A673 (cell line): Measurements from ENCODE around the gene SRRM3. TPM values are rescaled to one million over a fixed set of nuclear protein-coding genes. Genes with fewer than 3 reads are reported as not detected.
"Not testable (repeated sequence)": the region's sequence is repeated elsewhere in the genome, so short reads cannot be mapped to it uniquely, and the experiment has no call there.

Source experiments
- Bru-seq: library from RNA; stranded (reverse); fragments of 400-500 nt; gene quantifications from one replicate; lab custom pipeline; 2021; lab: Mats Ljungman, UMichigan
- BruChase-seq, 2 experiments: library from RNA; stranded (reverse); fragments of 400-500 nt; gene quantifications; one replicate each; lab custom pipeline; 2021; lab: Mats Ljungman, UMichigan
- BruUV-seq: library from RNA; stranded (reverse); fragments of 400-500 nt; replicated peaks from 2 replicates; lab custom pipeline; 2021; lab: Mats Ljungman, UMichigan
- CTCF ChIA-PET: fragments of 300-600 bp; sonication (Branson Sonifier 250); formaldehyde crosslinking; loops from one replicate; lab custom pipeline; 2022; ENCODE audit warnings: antibody characterized with exemption; lab: Charles Lee
- POLR2A ChIA-PET: fragments of 300-600 bp; sonication (Branson Sonifier 250); formaldehyde crosslinking; loops from one replicate; lab custom pipeline; 2022; ENCODE audit warnings: antibody characterized with exemption; ENCODE audit not compliant: low non-redundant PET; lab: Charles Lee
- DNase-seq: peaks from one replicate; pipeline ENCODE4 v3.0.0-alpha.2; 2015; ENCODE audit warnings: low spot score
- H3K27ac ChIP-seq: fragments of 200-600 bp; sonication (generic); 2 replicates; pipeline ENCODE4 v1.5.1; 2016; ENCODE audit warnings: mixed run types, low read depth, mild to moderate bottlenecking, mixed read lengths, antibody characterized with exemption, low read length; ENCODE audit not compliant: poor library complexity, severe bottlenecking
- H3K27me3 ChIP-seq: fragments of 200-600 bp; sonication (generic); replicated peaks from 2 replicates; pipeline ENCODE4 v1.6.1; 2017; ENCODE audit warnings: mixed run types, low read depth, mild to moderate bottlenecking, mixed read lengths, antibody characterized with exemption, low read length; ENCODE audit not compliant: insufficient read depth, poor library complexity
- H3K36me3 ChIP-seq: fragments of 200-600 bp; sonication (generic); 2 replicates; pipeline ENCODE4 v1.6.1; 2016; ENCODE audit warnings: mixed run types, mild to moderate bottlenecking, mixed read lengths, antibody characterized with exemption, low read length; ENCODE audit not compliant: insufficient read depth, poor library complexity, severe bottlenecking
- H3K4me1 ChIP-seq: fragments of 200-600 bp; sonication (generic); 2 replicates; pipeline ENCODE4 v1.6.1; 2017; ENCODE audit warnings: mixed run types, mild to moderate bottlenecking, mixed read lengths, antibody characterized with exemption, low read length; ENCODE audit not compliant: insufficient read depth, poor library complexity, severe bottlenecking
- H3K4me3 ChIP-seq: fragments of 200-600 bp; sonication (generic); 2 replicates; pipeline ENCODE4 v1.5.1; 2016; ENCODE audit warnings: low read depth, mixed run types, mild to moderate bottlenecking, mixed read lengths, low read length; ENCODE audit not compliant: poor library complexity, severe bottlenecking
- H3K9me3 ChIP-seq: fragments of 200-600 bp; sonication (generic); 2 replicates; pipeline ENCODE4 v1.6.1; 2016; ENCODE audit warnings: mixed run types, low read depth, mild to moderate bottlenecking, mixed read lengths, antibody characterized with exemption, low read length; ENCODE audit not compliant: poor library complexity, severe bottlenecking
- EZH2 ChIP-seq: fragments of 200-600 bp; sonication (generic); IDR thresholded peaks from 2 replicates; pipeline ENCODE4 v1.6.1; 2017; ENCODE audit warnings: borderline replicate concordance, low read depth, mild to moderate bottlenecking, mixed read lengths, antibody characterized with exemption, low read length; ENCODE audit not compliant: poor library complexity, severe bottlenecking
- intact Hi-C: fragments of 100-400 bp; cut with micrococcal nuclease; formaldehyde crosslinking; loops from one replicate; pipeline ENCODE4 v1.10.0; 2022; ENCODE audit not compliant: unreplicated experiment
- long read RNA-seq: library from polyadenylated mRNA; stranded (forward); transcript quantifications from one replicate; pipeline ENCODE4 v2.0.0, GENCODE V29; 2022
- total RNA-seq: library from RNA; stranded (reverse); gene quantifications from 2 replicates; pipeline ENCODE4 v1.2.3, GENCODE V29; 2021
- TF ChIP-seq, protein P1 (sequence below): fragments of 300-800, 200-600 bp; sonication (generic); conservative IDR thresholded peaks from 2 replicates; pipeline ENCODE4 v1.5.1; 2017; ENCODE audit warnings: low read depth, mild to moderate bottlenecking, antibody characterized with exemption, low read length, moderate library complexity, mixed read lengths

SRRM3 gene, protein sequence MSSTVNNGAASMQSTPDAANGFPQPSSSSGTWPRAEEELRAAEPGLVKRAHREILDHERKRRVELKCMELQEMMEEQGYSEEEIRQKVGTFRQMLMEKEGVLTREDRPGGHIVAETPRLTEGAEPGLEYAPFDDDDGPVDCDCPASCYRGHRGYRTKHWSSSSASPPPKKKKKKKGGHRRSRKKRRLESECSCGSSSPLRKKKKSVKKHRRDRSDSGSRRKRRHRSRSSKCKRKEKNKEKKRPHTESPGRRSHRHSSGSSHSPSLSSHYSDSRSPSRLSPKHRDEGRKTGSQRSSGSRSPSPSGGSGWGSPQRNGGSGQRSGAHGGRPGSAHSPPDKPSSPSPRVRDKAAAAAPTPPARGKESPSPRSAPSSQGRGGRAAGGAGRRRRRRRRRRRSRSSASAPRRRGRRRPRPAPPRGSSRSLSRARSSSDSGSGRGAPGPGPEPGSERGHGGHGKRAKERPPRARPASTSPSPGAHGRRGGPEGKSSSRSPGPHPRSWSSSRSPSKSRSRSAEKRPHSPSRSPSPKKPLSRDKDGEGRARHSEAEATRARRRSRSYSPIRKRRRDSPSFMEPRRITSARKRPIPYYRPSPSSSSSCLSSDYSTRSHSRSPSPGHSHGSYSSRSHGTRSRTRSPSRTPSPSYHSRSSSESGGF
- 1.7 and 1.8 TPM in 2 replicates for total RNA-seq
- percentile 14 among the genes with signal in this experiment for Bru-seq, nascent RNA
- percentile 19 among the genes with signal in this experiment for BruChase-seq, experiment 1, labeled RNA remaining after a 2-hour chase
- percentile 18 among the genes with signal in this experiment for BruChase-seq, experiment 2, labeled RNA remaining after a 6-hour chase
- long read RNA-seq, partial matches to known transcripts = 1 of 6 reads
- long read RNA-seq, other reads (novel, unspliced or antisense) = 5 of 6 reads

GRCh38 chr7:76201732-76202665 is at the start of gene SRRM3:
Gene SRRM3, plus strand, starts transcription at chr7:76201896. Its CDS starts 33,171 bp downstream, at chr7:76235067.
- TF ChIP-seq EZH2 = no peak
- TF ChIP-seq, protein P1, sequence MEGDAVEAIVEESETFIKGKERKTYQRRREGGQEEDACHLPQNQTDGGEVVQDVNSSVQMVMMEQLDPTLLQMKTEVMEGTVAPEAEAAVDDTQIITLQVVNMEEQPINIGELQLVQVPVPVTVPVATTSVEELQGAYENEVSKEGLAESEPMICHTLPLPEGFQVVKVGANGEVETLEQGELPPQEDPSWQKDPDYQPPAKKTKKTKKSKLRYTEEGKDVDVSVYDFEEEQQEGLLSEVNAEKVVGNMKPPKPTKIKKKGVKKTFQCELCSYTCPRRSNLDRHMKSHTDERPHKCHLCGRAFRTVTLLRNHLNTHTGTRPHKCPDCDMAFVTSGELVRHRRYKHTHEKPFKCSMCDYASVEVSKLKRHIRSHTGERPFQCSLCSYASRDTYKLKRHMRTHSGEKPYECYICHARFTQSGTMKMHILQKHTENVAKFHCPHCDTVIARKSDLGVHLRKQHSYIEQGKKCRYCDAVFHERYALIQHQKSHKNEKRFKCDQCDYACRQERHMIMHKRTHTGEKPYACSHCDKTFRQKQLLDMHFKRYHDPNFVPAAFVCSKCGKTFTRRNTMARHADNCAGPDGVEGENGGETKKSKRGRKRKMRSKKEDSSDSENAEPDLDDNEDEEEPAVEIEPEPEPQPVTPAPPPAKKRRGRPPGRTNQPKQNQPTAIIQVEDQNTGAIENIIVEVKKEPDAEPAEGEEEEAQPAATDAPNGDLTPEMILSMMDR = peak; percentile 51
- Histone ChIP-seq H3K4me1 (no peaks in the 10 kb centered on the region), H3K27ac (no peak within 1 kb of the TSS), H3K27me3 (peaks cover 14% of the 10 kb centered on the region), H3K9me3 (no peaks in the 10 kb centered on the region), H3K36me3 (no peaks in the 10 kb centered on the region), H3K4me3 (peak within 1 kb of the TSS; percentile 37)
- ChIA-PET POLR2A (no interaction called here), CTCF (no interaction called here)
- BruUV-seq = no TSS peak
- peak; percentile 88 for DNase-seq
- intact Hi-C loops = no loop called here

GRCh38 chr7:76151932-76152331 is 49.8 kb upstream of the SRRM3 start:
- CTCF ChIA-PET = no interaction called here
- no TSS peak for BruUV-seq
- intact Hi-C loops = no loop called here

GRCh38 chr7:76153571-76154230 is 48.0 kb upstream of the SRRM3 start:
- H3K4me3 ChIP-seq, H3K36me3 ChIP-seq, H3K4me1 ChIP-seq, H3K27ac ChIP-seq, DNase-seq, BruUV-seq, POLR2A ChIA-PET, H3K27me3 ChIP-seq, H3K9me3 ChIP-seq, CTCF ChIA-PET, intact Hi-C loops: not testable (repeated sequence)

More at GRCh38 chr7:76151932-76152331, 49.8 kb upstream of the SRRM3 start:
- DNase-seq = no peak
- Histone ChIP-seq H3K27me3 (no peaks in the 10 kb centered on the region), H3K36me3 (no peaks in the 10 kb centered on the region), H3K4me3 (no peak overlapping the region), H3K9me3 (no peaks in the 10 kb centered on the region), H3K27ac (no peak overlapping the region), H3K4me1 (no peaks in the 10 kb centered on the region)
- TF ChIP-seq, protein P1 = no peak
- TF ChIP-seq EZH2 = no peak
- POLR2A ChIA-PET = no interaction called here
